AG08396 (cell line): Measurements from ENCODE around the gene CYP2S1.
A peak's percentile ranks its signal among the peaks of the same experiment; 100 is the strongest.

Experiments used
- DNase-seq: peaks from one replicate; pipeline ENCODE4 v3.0.0; 2012; ENCODE audit warnings: low spot score, mixed read lengths

Gene CYP2S1

DNA sequence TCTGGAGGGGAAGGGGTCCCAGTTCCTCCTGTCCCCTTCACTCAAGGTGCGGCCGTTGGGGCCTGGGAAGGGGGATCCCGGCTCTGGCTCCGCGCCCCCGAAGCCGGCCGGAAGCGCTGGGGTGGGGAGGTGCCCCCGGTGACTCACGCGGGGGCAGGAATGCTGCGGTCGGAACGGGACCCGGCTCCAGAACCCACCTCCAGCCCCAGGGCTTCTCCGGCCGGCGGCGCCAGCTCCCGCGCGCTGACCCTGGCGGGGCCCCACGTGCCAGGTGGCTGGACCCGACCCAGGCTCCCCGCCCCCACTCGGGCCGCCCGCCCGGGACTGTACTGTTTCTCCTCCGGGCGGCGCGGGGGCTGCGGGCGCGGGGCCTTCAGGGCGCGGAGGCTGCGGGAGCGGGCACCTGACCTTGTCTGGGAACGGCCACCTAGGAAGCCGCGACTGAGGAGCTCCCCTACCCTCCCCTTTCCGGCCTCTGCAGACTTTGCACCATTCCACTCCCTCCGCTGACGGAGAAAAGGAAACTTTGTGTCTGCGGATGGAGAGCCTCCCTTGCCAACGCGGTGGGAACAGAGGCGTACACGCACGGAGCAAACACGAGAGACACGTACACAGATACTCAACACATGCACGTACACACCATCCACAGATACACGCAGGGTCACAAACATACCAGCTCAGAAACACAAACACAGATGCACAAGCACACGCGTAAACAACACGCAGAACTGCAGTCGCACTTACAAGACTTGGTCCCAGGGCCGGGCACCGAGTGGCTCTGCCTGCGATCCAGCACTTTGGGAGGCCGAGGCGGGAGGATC, 33.2 kb downstream of the CYP2S1 start:
- peak; percentile 92 for DNase-seq

DNA sequence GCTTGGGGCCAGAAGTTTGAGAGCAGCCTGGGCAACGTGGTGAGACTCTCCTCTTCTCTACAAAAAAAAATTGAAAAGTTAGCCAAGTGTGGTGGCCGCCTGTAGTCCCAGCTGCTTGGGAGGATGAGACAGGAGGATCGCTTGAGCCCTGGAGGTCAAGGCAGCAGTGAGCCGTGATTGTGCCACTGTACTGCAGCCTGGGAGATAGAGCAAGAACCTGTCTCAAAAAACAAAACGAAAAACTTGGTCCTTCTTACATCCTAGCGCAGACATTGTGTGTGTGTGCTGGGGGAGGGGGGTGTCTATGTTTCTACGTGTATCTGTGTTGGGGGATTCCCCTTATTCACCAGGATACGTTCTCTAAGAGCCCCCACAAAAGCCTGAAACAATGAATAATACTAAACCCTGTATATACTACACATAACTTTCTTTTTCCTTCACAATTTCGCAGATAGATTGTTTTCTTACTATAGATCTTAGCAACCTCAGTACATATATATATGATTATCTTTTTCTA, 33.9 kb downstream of the CYP2S1 start:
- no peak for DNase-seq

DNA sequence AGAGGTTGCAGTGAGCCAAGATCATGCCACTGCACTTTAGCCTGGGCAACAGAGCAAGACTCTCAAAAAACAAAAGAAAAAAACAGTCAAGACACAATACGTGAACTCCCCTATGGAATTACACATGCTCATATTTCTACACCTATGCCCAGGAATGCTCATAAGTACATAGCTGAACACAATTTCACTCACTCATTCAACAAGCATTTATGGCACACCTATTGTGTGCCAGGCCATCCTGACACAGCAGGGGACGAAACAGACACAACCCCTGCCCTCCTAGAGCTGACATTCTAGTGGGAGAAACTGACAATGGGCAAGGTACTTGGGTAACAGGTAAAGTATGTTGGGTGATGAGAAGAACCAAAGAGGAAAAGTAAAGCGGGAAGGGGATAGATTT, 35.5 kb downstream of the CYP2S1 start:
- no peak for DNase-seq

DNA sequence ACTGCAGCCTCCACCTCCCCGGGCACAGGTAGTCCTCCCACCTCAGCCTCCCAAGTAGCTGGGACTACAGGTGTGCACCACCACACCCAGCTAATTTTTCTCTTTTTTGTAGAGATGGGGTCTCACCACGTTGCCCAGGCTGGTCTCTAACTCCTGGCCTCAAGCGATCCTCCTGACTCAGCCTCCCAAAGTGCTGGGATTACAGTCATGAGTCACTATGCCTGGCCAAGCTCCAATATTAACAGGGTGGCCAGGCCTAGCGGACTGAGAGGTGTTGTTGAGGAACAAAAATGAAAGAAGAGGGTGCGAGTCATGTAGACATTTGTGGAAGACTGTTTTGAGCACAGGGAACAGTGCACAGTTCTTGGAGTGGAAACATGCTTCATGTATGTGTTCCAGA, 36.3 kb downstream of the CYP2S1 start:
- peak; percentile 51 for DNase-seq

DNA sequence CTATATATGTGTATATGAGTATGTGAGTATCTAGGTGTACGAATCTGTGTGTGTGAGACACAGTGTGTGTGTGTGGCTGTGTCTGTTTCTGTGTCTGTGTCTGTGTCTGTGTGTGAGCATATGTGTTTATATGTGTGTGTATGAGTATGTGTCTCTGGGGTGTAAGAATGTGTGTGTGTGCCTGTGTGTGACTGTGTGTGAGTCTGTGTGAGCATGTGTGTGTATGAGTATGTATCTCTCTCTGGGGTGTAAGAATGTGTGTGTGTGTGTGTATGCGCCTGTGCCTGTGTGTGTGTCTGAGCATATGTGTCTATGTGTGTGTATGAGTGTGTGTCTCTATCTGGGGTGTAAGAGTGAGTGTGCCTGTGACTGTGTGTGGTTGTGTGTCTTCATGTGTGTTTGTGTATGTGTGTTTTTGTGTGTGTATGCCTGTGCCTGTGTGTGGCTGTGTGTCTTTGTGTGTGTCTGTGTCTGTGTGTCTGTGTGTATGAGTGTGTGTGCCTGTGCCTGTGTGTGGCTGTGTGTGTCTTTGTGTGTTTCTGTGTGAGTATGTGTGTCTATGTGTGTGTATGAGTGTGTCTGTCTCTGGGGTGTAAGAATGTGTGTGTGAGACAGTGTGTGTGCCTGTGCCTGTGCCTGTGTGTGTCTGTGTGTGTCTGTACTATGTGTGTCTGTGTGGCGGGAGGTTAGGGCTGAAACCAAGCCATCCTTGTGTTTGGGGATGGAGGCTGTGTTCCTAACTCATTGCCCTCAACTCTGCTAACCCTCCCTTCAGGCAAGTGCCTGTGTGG, 37.2 kb downstream of the CYP2S1 start:
- DNase-seq, result no peak

DNA sequence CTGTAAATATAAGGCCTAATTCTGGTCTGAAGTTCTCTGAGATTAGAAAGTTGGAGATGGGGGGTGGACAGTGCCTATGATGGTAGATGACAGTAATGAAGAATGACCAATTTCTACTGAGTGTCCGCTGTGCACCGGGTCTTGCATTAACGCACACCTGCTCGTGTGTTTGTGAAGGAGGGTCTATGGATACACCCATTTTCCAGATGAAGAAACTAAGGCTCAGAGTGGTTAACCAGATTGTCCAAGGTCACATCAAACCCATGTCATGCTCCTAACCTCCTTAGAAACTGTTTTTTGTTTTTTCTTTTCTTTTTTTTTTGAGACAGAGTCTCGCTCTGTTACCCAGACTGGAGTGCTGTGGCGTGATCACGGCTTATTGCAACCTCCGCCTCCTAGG, 39.7 kb downstream of the CYP2S1 start:
- no peak for DNase-seq

DNA sequence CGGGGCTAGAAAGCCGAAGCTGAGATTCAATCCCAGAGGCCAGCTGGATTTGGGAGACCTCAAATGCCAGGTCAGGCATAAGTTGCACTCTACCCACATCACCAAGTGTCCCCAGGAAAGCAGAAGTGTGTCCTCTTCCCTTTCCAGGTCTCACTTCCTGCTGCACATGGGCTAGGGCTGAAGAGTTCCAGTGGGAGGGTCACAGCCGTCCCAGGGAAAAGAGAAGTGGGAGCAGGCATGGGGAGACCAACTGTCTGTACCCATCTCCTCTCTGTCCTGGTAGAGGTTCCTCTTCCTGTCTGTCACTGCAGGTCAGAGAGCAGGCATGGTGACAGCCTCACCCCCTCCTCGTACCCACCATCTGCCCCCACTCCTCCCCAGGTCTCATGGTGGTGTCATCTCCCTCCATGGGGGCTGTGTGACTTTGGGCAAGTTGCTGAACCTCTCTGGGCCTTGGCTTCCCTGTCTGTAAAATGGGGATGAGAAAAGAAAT, 40.8 kb downstream of the CYP2S1 start:
- DNase-seq, result no peak

DNA sequence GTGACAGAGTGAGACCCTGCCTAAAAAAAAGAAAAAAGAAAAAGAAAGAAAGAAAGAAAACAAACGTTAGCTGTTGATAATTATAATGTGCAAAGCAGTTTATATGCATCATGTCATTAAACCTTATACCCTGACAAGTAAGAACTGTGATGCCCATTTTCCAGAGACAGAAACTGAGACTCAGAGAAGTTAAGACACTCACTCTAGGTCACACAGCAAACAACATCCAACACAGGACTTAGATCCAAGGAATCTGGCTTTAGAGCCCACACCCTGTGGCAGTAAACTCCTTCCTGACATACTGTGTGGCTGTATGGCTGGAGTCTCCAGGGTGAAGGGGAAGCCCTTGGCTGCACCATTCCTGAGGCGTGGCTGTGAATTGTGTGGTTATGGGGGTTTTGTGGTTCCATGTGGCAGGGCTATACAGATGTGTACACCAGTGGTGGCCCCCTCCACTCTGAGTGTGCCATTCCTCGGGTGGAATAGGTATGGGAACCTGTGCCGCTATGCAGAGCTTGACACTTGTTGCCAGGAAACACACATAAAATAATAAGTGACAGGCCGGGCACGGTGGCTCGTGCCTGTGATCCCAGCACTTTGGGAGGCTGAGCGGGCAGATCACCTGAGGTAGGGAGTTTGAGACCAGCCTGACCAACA, 41.6 kb downstream of the CYP2S1 start:
- no peak for DNase-seq

DNA sequence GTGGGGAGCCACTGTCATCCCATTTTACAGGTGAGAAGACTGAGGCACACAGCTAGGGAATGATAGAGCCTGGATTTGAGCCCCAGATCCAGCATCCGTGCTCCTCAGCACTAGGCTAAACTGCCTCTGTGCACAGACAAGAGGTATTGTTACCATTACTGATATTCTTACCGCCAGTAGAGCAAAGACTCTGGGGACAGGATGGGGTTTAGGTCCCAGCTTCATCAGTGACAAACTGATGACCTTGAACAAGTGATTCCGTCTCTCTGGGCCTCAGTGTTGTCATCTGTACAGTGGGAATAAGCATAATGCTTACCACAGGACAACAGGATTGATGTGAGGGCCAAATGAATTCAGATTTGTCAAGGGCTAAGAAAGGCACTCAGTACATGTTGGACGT, 42.5 kb downstream of the CYP2S1 start:
- no peak for DNase-seq

DNA sequence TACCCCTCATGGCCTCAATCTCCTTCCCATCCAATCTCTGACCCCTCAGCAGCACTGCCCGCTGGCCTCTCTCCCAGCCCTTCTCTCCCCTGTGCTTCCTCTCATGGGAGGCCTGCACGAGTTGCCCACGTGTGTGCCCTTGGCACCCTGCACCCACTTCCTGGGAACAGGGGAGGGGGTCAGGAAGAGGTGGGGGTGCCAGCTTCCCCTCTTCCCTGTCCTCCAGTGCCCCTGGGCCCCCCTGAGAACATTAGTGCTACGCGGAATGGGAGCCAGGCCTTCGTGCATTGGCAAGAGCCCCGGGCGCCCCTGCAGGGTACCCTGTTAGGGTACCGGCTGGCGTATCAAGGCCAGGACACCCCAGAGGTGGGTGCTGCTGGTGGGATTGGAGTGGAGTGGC, 45.2 kb downstream of the CYP2S1 start:
- no peak for DNase-seq

DNA sequence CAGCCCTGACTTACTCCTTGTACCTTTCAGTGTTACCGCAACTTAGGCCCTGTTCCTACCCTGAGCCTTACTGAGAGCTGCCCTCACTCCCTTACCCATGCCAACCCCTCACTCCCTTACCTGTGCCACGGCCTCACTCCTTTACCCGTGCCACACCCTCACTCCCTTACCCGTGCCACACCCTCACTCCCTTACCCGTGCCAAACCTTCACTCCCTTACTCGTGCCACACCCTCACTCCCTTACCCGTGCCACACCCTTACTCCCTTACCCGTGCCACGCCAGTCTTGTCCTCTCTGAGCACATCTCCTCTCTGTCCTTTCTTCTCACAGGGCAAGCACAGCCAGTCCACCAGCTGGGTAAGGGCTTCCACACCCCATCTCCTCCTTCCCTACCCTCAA, 46.3 kb downstream of the CYP2S1 start:
- DNase-seq, result no peak

DNA sequence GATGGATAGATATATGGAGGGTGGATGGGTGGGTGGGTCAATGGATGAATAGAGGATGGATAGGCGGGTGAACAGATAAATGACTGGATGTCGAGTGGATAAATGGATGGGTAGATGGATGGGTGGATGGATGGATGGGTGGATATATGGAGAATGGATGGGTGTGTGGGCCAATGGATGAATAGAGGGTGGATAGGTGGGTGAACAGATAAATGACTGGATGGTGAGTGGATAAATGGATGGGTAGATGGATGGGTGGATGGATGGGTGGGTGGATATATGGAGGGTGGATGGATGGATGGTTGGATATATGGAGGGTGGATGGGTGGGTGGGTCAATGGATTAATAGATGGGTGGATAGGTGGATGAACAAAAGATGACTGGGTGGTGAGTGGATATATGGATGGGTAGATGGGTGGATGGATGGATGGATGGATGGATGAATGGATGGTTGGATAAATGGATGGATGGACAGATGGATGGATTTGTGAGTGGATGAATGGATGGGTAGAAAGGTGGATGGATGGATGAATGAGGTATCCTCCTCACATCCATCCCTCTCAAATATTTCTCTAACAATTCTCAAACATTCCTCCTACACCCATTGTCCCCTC, 47.0 kb downstream of the CYP2S1 start:
- no peak for DNase-seq

DNA sequence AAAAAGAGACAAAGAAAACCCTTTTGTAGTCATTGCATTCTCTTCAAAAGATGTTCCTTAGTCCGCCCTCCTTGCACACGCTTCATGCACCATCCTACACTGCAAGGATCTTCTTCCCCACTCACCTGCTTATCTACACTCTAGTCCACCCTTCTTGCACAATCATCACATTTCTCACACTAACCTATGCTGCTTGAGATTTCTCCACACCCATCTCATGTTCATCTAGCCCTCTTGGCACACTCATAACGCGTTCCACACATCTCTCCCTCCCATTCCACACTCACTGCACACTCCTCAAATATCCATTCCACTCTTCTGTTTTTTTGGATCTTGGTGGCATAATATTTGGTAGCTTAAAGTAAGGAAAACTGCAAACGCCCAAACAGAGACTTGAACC, 48.8 kb downstream of the CYP2S1 start:
- no peak for DNase-seq

DNA sequence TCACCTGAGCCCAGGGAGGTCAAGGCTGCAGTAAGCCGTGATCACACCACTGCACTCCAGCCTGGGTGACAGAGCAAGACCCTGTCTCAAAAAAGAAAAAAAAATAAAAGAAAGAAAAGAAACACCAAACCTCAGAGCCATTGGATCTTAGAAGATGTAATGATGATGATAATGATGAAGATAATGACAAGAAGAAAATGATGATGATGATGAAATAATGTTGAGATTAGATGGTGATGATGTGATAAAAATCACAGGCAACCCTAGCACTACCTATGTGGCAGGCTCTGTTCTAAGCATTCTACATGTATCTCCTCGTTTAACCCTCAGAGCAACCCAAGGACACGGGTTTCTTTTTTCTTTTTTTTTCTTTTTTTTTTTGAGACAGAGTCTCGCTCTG, 51.1 kb downstream of the CYP2S1 start:
- no peak for DNase-seq

DNA sequence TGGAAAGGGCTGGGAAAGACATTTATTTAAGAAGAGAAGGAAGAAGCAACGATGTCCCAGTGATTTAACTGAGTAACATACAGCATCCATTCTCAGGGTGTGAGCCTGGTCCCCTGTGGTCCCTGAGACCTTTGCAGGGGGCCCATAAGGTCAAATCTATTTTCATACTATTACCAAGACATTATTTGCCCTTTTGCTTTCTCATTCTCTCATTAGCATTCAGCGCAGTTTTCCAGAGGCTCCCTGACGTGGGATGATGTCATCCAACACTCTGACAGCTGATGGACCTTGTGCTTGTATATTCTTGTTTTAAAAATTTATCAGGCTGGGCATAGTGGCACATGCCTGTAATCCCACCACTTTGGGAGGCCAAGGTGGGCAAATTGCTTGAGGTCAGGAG, 52.8 kb downstream of the CYP2S1 start:
- DNase-seq, result no peak

DNA sequence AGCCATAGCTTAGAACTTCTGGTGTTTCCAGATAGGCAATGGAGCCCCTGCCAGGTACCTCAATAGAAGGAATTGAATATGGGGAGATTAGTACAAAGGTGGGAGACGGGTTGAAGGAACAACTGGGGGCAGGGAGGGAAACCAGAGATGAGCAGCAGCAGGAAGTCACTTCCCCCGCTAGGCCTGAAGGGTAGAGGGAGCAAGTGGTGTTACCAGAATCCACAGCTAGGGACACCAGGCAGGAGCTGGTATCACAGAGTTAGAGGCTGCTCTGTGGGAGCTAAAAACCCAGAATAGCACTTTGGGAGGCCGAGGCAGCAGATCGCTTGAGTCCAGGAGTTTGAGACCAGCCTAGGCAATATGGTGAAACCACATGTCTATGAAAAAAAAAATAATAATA, 55.9 kb downstream of the CYP2S1 start:
- DNase-seq, result no peak

DNA sequence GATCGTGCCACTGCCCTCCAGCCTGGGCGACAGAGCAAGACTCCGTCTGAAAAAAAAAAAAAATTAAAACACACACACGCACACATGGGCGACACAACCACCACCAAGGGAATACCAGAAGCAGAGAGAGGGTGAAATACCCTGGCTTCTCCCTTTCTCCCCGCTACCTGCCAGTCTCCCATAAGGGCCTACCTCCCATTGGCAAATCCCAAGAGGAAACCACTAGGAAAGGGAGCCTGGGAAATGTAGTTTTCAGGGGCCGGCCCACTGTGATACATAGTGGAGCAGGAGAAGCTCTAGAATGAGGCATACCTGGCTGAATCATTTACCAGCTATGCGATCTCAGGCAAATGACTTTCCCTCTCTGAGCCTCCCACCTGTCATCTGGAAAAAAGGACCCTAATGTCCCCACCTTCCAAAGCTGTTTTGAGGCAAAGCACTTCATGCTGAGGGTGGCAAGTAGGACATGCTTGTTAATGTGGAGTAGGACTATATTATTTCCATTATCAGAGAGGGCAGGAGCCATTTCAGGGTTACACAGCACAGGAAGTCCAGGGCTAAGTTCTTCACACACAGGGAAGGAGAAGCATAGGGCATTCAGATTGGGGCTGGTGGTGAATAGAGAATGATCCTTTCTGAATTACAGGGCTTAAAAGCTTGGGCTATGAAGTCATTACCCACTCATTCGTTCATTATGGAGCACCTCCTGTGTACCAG, 56.8 kb downstream of the CYP2S1 start:
- DNase-seq, result no peak

DNA sequence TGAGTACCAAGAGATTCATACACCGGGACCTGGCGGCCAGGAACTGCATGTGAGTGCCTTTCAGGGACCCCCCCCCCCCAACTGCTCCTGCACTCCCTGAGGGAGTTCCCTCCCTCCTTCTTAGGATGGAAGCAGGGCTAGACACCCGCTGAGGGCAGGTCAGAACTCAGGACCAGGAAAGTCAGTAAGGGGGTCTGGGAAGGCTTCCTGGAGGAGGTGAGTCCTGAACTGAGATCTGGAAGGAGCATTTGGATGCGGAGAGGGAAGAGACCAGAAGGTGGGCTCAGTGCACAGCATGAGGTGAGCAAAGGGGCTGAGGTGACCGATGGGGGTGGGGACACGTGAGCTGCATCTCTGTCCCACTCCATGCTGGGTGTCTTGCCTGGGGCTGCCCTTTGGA, 60.6 kb downstream of the CYP2S1 start:
- no peak for DNase-seq

DNA sequence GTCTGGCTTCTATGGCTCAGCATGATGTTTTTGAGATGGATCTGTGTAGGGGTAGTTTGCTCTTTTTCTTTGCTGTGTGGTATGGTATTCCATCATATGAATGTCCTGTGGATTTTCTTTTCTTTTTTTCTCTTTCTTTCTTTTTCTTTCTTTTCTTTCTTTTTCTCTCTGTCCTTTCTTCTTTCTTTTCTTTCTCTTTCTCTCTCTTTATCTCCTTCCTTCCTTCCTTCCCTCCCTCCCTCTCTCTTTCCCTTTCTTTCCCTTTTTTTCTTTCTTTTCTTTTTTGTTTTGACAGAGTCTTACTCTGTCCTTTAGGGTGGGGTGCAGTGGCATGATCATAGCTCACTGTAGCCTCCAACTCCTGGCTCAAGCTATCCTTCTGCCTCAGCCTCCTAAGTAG, 62.2 kb downstream of the CYP2S1 start:
- no peak for DNase-seq
